IMR-90 (cell line): Measurements from ENCODE around the gene MTURN. TPM values are rescaled to one million over a fixed set of nuclear protein-coding genes. Genes with fewer than 3 reads are reported as not detected.

Source experiments
- ATAC-seq: fragments of 200-7000 bp; cut with Tn5 transposase; 2 replicates; pipeline ENCODE4 v1.9.1; 2020; ENCODE audit warnings: low read depth, mild to moderate bottlenecking, moderate library complexity
- BruUV-seq: library from RNA; stranded (reverse); fragments of 400-500 nt; replicated peaks from 2 replicates; lab custom pipeline; 2021; lab: Mats Ljungman, UMichigan
- CTCF ChIA-PET: fragments of 300-600 bp; formaldehyde crosslinking; extraction: SDS; loops from one replicate; lab custom pipeline; 2021; ENCODE audit warnings: antibody characterized with exemption; lab: Yijun Ruan, JAX
- POLR2A ChIA-PET: fragments of 300-600 bp; sonication (Branson Sonifier 250); formaldehyde crosslinking; loops from one replicate; lab custom pipeline; 2022; ENCODE audit warnings: antibody characterized with exemption; ENCODE audit not compliant: unreplicated experiment; lab: Charles Lee
- DNase-seq: peaks from one replicate; pipeline ENCODE4 v3.0.0; 2013
- H2AFZ ChIP-seq: replicated peaks from 2 replicates; pipeline ENCODE3; 2013; ENCODE audit warnings: low read length, mild to moderate bottlenecking; ENCODE audit not compliant: poor library complexity
- H2AK5ac ChIP-seq: 2 replicates; pipeline ENCODE4 v1.6.1; 2013; ENCODE audit warnings: low read depth, low read length, inconsistent platforms
- H2AK9ac ChIP-seq: replicated peaks from 2 replicates; pipeline ENCODE3; 2013; ENCODE audit warnings: mild to moderate bottlenecking, low read depth, low read length, moderate library complexity; ENCODE audit not compliant: poor library complexity
- H2BK120ac ChIP-seq: 2 replicates; pipeline ENCODE4 v1.6.1; 2013; ENCODE audit warnings: low read depth, low read length, inconsistent platforms
- H2BK15ac ChIP-seq: 3 replicates; pipeline ENCODE4 v1.6.1; 2013; ENCODE audit warnings: low read depth, low read length, inconsistent platforms
- H2BK20ac ChIP-seq: 2 replicates; pipeline ENCODE4 v1.6.1; 2013; ENCODE audit warnings: low read depth, mild to moderate bottlenecking, inconsistent platforms, low read length, moderate library complexity
- H2BK5ac ChIP-seq: 2 replicates; pipeline ENCODE4 v1.6.1; 2013; ENCODE audit warnings: mild to moderate bottlenecking, low read depth, low read length, inconsistent platforms; ENCODE audit not compliant: poor library complexity, severe bottlenecking
- H3K14ac ChIP-seq: replicated peaks from 2 replicates; pipeline ENCODE4 v1.6.1; 2013; ENCODE audit warnings: low read depth, low read length, inconsistent platforms
- H3K18ac ChIP-seq: 2 replicates; pipeline ENCODE4 v1.6.1; 2013; ENCODE audit warnings: low read depth, low read length, control low read depth
- H3K23ac ChIP-seq: 2 replicates; pipeline ENCODE4 v1.6.1; 2013; ENCODE audit warnings: low read depth, low read length, inconsistent platforms
- H3K27ac ChIP-seq: 2 replicates; pipeline ENCODE4 v1.5.1; 2013; ENCODE audit warnings: mild to moderate bottlenecking, control low read depth, low read length; ENCODE audit not compliant: insufficient read depth
- H3K27me3 ChIP-seq: 2 replicates; pipeline ENCODE4 v1.6.1; 2013; ENCODE audit warnings: low read length; ENCODE audit not compliant: control insufficient read depth, insufficient read depth
- H3K36me3 ChIP-seq: 2 replicates; pipeline ENCODE4 v1.6.1; 2013; ENCODE audit warnings: low read length, mixed read lengths; ENCODE audit not compliant: control insufficient read depth, insufficient read depth
- H3K4ac ChIP-seq: 2 replicates; pipeline ENCODE4 v1.6.1; 2013; ENCODE audit warnings: low read depth, low read length, inconsistent platforms
- H3K4me1 ChIP-seq: 2 replicates; pipeline ENCODE4 v1.6.1; 2013; ENCODE audit warnings: low read length, mixed read lengths; ENCODE audit not compliant: control insufficient read depth, insufficient read depth
- H3K4me2 ChIP-seq: 2 replicates; pipeline ENCODE4 v1.6.1; 2013; ENCODE audit warnings: low read depth, mild to moderate bottlenecking, control low read depth, low read length, moderate library complexity
- H3K4me3 ChIP-seq: 2 replicates; pipeline ENCODE4 v1.5.1; 2013; ENCODE audit warnings: low read depth, mild to moderate bottlenecking, control low read depth, low read length, moderate library complexity; ENCODE audit not compliant: insufficient read depth
- H3K56ac ChIP-seq: 2 replicates; pipeline ENCODE4 v1.6.1; 2013; ENCODE audit warnings: low read length, inconsistent platforms; ENCODE audit not compliant: insufficient read depth; ENCODE audit errors: extremely low read depth
- H3K79me1 ChIP-seq, 2 experiments: 2 replicates each; pipeline ENCODE4 v1.6.1; 2013; ENCODE audit warnings: low read length in 2 of 2, inconsistent platforms in 1 of 2, low read depth in 1 of 2
- H3K9ac ChIP-seq: 2 replicates; pipeline ENCODE4 v1.6.1; 2013; ENCODE audit warnings: low read depth, low read length, control low read depth
- H3K9me1 ChIP-seq: 2 replicates; pipeline ENCODE4 v1.6.1; 2013; ENCODE audit warnings: low read length, inconsistent platforms; ENCODE audit not compliant: insufficient read depth
- H3K9me3 ChIP-seq: 2 replicates; pipeline ENCODE4 v1.6.1; 2013; ENCODE audit warnings: low read length; ENCODE audit not compliant: control insufficient read depth, insufficient read depth
- H4K20me1 ChIP-seq: 2 replicates; pipeline ENCODE4 v1.6.1; 2013; ENCODE audit warnings: low read length, inconsistent platforms; ENCODE audit not compliant: insufficient read depth
- H4K5ac ChIP-seq: 2 replicates; pipeline ENCODE4 v1.6.1; 2013; ENCODE audit warnings: mild to moderate bottlenecking, low read depth, low read length, control low read depth
- H4K8ac ChIP-seq, 2 experiments: 2 replicates each; pipeline ENCODE4 v1.6.1; 2013; ENCODE audit warnings: low read depth in 2 of 2, low read length in 2 of 2, control low read depth in 1 of 2, inconsistent platforms in 1 of 2
- H4K91ac ChIP-seq: 2 replicates; pipeline ENCODE4 v1.6.1; 2013; ENCODE audit warnings: low read depth, low read length, inconsistent platforms; ENCODE audit not compliant: insufficient read depth
- WGBS, 2 experiments: methylation state at CpG; one replicate each; pipeline versions ENCODE4 v1.1.5 to v1.1.7; 2013; ENCODE audit warnings: missing lambda C conversion rate in 2 of 2; ENCODE audit not compliant: insufficient read length in 1 of 2; ENCODE audit errors: extremely low coverage in 2 of 2; 5-methylcytosine and 5-hydroxymethylcytosine counted together
- dilution Hi-C: fragments of 300-500 bp; cut with HindIII; formaldehyde crosslinking; loops from one replicate; pipeline ENCODE4 v1.14.3; 2018; ENCODE audit warnings: low sequenced_read_pairs; ENCODE audit not compliant: unreplicated experiment
- in situ Hi-C: fragments of 300-500 bp; cut with MboI; formaldehyde crosslinking; loops from 3 replicates; pipeline ENCODE4 v1.14.3; 2019; ENCODE audit warnings: low sequenced_read_pairs, inconsistent platforms, mixed read lengths
- intact Hi-C: fragments of 100-400 bp; cut with micrococcal nuclease; formaldehyde crosslinking; loops from 2 replicates; pipeline ENCODE4 v1.10.0; 2022
- polyA plus RNA-seq, 3 experiments: library from polyadenylated mRNA; depleted of rRNA; stranded (reverse); fragments of >200 nt; gene quantifications; 2 replicates each; pipeline ENCODE4 v1.2.3, GENCODE V29; 2012; ENCODE audit warnings: low replicate concordance in 1 of 3
- total RNA-seq: library from RNA; depleted of rRNA; stranded (reverse); fragments of >200 nt; gene quantifications from 2 replicates; pipeline ENCODE4 v1.2.3, GENCODE V29; 2012
- TF ChIP-seq, protein P1 (sequence below): conservative IDR thresholded peaks from 2 replicates; pipeline ENCODE4 v1.5.1; 2012; ENCODE audit warnings: mild to moderate bottlenecking, low read depth, low read length, improper control_type of control experiment

MTURN gene
- total and polyA plus RNA-seq, 2 of the 4 experiments (the other 2 are of a cell fraction): 2.8 to 5.6 TPM

DNA sequence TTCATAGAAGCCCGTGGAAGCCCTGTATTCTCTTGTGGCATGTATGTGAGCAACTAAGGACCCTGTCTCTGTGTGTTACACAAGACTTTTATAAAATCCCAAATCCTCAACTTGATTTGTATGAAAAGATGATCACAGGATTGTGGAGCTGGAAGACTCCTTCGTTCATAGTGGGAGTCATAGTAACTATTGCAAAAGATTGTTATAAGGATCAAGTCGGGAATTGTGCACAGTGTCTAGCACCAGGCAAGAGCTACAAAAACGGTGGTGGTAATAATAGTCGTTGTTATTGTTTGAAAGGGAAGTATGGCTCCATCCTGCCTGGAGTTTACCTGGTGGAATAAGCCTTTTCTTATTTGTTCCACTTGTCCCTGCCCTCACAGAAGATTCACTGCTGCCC is 42.8 kb upstream of the MTURN start:
- Histone ChIP-seq H2AK9ac (no peak overlapping the region), H3K79me1 (no peaks in the 10 kb centered on the region), H3K36me3 (no peaks in the 10 kb centered on the region), H2BK15ac (peak overlapping the region; percentile 7), H4K91ac (peak overlapping the region; percentile 19; the same call in 1 of the 2 replicates), H3K56ac (peak overlapping the region; percentile 22; the same call in 1 of the 2 replicates), H3K27me3 (no peaks in the 10 kb centered on the region), H3K4me1 (peaks cover 3% of the 10 kb centered on the region), H2BK5ac (no peak overlapping the region), H4K20me1 (no peaks in the 10 kb centered on the region), H4K8ac (peak overlapping the region in 1 of 2 experiments; percentile 68; a peak in 2 of 4 replicates), H3K27ac (peak overlapping the region; percentile 66; the same call in 1 of the 2 replicates), H3K23ac (peak overlapping the region; percentile 36; the same call in 1 of the 2 replicates), H3K9ac (no peak overlapping the region), H3K14ac (peak overlapping the region; percentile 31), H3K9me3 (no peaks in the 10 kb centered on the region), H3K4me3 (no peak overlapping the region), H2BK120ac (peak overlapping the region; percentile 50), H2BK20ac (peak overlapping the region; percentile 47), H3K18ac (peak overlapping the region; percentile 27; the same call in 1 of the 2 replicates), H3K9me1 (peaks cover 7% of the 10 kb centered on the region), H3K4me2 (no peak overlapping the region), H3K4ac (peak overlapping the region; percentile 21), H4K5ac (peak overlapping the region; percentile 9; the same call in 1 of the 2 replicates), H2AFZ (no peak overlapping the region), H2AK5ac (peak overlapping the region; percentile 37; the same call in 1 of the 2 replicates)
- POLR2A ChIA-PET: no interaction called here
- DNase-seq (no peak), ATAC-seq (peak; percentile 27)
- CTCF ChIA-PET: interaction anchor here (1.0 kb wide), 1 partner anchor 45 kb away, joined by 3 read pairs; no protein-coding TSS in a partner anchor
- intact Hi-C loops: no loop called here
- dilution Hi-C loops: no loop called here
- in situ Hi-C loops: no loop called here
- no TSS peak for BruUV-seq
- TF ChIP-seq, protein P1, sequence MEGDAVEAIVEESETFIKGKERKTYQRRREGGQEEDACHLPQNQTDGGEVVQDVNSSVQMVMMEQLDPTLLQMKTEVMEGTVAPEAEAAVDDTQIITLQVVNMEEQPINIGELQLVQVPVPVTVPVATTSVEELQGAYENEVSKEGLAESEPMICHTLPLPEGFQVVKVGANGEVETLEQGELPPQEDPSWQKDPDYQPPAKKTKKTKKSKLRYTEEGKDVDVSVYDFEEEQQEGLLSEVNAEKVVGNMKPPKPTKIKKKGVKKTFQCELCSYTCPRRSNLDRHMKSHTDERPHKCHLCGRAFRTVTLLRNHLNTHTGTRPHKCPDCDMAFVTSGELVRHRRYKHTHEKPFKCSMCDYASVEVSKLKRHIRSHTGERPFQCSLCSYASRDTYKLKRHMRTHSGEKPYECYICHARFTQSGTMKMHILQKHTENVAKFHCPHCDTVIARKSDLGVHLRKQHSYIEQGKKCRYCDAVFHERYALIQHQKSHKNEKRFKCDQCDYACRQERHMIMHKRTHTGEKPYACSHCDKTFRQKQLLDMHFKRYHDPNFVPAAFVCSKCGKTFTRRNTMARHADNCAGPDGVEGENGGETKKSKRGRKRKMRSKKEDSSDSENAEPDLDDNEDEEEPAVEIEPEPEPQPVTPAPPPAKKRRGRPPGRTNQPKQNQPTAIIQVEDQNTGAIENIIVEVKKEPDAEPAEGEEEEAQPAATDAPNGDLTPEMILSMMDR: no peak
- no CpG with 5 or more reads among the region's 5 CpGs for WGBS, 2 experiments
